Activated CD4-positive, alpha-beta T cell treated with anti-CD3 and anti-CD28 coated beads for 1 hour (primary cell): ENCODE measurements around the gene MCM10.
"Not testable (repeated sequence)": the region's sequence is repeated elsewhere in the genome, so short reads cannot be mapped to it uniquely, and the experiment has no call there.

ENCODE experiments used
- DNase-seq: peaks from one replicate; pipeline ENCODE4 v3.0.0-alpha.2; 2020

MCM10 gene

DNA sequence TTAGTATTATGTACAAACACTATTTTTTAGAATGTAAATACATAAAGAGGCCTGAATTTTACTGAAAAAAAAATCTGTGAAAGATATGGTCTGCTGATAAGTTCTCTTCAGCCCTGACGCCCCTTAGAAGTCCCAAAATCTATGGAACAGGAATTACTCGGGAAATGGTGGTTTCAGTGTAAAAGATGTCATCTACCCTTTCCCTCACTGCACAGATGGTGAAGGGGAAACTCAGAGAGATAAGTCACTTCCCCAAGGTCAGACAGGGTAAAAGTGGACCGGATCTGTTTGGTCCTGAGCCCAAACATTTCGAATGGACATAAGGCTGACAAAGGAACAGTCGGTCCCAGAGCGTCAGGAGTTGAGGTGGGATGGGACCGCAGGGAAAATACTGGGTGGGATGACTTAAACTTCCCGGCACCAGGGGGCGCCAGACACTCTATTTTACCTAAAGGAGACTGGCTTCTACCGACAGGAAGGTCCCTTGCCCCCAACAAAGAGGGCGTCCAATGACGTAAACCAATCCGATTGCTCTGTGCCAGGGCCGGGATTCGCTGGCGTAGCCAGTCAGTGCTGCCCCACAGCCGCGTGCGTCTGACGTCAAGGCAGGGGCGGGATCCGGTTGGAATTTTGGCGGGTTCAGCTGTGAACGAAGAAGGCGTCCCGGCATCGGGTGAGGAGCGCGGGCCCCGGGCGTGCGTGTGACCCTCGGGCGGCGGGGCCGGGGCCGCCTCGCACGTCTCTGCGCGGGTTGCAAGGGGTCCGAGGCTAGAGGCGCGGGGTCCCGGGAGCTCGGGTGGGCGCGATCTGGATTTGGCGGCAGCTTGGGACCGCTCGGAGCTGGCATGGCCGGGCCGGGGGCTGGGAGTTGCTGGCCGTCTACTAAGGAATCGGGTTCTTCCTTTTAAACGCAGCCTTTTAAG, at the start of gene MCM10:
MCM10 (plus strand) TSS at position 625 of the 923 bp plus-strand sequence. CDS start 2,645 bp downstream, outside the sequence.
- peak; percentile 93 for DNase-seq

DNA sequence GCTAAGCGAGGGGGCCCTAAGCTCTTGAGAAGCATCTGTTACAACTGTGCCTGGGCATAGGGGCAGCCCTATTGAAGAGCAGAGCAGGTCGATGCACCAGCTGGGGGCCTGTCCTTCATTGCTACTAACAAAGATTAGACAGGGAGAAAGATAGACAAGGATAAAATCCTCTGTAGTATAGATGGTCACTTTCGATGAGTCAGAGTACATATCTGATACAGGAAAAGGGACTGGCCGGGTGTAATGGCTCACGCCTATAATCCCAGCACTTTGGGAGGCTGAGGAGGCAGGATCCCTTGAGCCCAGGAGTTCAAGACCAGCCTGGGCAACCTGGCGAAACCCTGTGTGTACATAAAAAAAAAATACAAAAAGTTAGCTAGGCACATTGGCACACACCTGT, 47.8 kb upstream of the MCM10 start:
- DNase-seq, result no peak

DNA sequence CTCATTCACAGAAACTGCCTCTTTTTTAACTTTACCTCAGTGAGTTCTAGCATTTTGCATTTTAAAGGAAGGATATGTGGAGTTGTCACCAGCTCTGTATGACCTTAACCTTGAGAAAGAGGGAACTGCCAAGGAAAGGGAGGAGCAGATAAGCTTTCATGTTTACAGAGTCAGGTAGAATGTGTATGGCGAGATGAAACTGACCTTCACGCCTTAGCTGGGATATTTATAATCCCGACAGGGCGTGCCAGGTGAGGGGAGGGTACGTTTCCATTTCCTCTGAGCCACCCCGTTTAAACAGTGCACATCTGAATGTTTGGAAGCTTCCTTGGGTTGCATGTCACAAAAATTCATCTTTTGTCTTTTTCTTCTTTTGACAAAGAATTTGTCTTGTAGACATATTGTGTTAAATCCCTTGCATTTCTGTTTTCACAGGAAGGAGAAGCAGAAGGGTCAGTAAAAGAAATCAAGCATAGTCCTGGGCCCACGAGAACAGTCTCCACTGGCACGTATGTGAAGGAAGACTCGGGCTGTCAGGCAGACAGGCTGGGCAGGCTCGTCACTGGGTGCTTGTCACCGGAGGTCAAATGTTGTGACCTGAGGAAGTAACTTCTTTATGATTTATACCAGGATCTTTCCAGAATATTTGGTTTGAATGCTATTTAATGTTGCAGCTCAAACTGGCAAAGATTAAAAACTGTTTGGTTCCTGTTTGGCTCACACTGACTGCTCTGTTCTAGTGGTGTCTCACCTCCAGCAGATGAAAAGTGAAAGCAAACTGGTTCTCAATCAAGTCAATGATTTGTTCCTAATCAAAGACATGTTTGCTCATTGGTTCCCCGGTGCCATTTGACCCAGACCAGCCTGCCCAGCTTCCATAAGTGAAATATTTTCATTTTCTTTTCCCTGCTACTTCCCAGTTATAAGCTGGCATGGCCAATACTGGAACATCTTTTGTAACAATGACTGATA, 45.2 kb upstream of the MCM10 start:
- DNase-seq, result no peak

DNA sequence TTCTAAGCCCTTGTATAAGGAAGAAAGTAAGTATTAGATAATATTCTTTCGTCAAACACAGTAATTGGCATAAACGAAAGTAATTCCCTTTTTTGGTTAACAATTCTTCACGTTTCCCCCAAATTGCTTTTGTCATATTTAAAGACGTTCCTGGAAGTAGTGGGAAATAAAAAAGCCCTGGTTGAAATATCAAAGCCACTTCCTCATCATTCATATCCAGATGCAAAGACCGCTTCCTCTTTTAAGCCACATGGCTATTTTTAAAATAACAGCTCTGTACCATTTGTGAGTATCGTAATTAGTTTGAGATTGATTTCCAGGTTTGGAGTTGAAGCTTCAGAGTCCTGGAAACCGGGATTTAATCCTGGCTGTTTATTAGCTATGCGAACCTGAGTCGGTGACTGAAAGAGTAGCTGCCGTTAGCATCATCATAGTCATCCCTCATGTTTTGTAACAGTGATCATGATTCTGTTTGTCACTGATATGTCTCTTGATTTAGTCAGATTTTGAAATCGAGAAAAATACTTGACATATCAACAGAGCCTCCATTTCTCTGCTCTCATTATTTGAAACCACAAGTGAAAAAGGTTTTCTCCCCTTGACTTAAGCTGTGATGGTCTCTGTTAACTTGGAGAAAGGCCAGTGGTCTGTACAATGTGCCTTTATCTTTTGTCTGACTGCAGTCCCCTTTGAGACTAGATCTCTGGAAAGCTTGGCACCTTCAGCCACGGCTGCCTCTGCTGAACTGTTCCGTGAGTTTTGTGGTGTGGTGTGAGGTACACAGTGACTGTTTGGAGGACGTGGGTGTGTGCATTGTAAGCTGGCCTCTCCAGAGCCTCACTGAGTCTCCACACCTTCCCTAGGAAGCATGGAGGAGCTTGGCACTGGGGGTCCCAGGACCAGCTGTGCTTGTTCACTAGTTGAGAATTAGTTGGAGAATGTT, 43.2 kb upstream of the MCM10 start:
- no peak for DNase-seq

DNA sequence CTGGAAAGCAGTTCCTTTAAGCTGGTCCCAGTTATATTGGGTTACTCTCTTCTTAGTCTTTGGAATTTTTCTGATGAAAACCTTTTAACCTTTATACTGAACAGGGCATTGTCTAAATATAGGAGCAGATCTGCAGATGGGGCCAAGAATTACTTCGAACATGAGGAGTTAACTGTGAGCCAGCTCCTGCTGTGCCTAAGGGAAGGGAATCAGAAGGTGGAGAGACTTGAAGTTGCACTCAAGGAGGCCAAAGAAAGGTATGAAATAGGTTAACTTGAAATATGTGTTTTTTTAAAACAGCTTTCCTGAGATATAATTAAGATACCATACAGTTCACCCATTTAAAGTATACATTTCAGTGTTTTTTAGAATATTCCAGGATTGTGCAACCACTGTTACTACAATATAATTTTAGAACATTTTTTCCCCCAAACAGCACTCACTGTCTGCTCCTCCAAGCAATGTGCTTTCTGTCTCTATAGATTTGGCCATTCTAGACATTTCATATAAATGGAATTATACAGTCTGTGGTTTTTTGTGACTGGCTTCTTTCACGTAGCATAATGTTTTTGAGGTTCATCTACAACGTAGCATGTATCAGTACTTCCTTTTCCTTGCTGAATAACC, 42.5 kb upstream of the MCM10 start:
- DNase-seq, result no peak

DNA sequence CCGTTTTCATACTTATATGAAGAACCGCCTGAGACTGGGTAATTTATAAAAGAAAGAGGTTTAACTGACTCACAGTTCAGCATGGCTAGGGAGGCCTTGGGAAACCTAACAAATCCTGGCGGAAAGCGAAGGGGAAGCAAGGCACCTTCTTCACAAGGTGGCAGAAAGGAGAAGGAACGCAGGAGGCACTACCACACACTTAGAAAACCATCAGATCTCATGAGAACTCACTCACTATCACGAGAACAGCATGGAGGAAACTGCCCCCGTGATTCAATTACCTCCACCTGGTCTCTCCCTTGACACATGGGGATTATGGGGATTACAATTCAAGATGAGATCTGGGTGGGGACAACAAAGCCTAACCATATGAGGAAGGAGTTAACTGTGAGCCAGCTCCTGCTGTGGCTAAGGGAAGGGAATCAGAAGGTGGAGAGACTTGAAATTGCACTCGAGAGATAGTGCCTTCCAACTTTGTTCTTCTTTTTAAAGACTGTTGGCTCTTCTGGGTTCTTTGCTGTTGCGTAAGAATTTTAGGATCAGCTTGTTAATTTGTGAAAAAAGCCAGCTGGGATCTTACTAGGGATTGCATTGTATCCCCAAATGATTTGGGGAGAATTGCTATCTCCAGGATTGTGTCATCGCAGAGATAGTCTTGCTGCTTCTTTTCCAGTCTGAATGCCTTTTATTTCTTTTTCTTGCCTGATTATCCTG, 40.4 kb upstream of the MCM10 start:
- no peak for DNase-seq

DNA sequence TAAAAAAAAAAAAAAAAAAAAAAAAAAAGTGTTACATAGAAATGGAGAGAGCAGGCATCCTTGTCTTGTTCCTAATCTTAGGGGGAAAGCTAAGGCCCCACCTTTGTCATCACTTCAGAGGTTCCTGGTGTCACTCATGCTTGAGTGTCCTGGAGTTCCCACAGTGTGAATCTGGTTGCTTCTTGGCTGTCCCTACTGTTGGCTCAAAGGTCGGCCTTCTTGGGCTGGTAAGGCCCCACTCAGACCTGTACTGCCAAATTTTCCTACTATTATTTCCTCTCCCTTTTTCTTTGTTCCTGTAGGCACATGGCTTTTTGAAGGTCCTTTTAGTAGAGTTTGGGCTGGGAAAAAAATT, 39.9 kb upstream of the MCM10 start:
- no peak for DNase-seq

DNA sequence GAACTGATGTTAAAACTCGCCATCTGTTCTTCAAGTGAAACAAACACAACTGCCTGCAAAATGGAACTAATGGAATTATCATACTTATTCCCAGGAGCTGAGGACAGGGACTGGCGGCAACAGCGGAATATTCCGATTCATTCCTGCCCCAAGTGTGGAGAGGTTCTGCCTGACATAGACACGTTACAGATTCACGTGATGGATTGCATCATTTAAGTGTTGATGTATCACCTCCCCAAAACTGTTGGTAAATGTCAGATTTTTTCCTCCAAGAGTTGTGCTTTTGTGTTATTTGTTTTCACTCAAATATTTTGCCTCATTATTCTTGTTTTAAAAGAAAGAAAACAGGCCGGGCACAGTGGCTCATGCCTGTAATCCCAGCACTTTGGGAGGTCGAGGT, 24.7 kb upstream of the MCM10 start:
- DNase-seq, result no peak

DNA sequence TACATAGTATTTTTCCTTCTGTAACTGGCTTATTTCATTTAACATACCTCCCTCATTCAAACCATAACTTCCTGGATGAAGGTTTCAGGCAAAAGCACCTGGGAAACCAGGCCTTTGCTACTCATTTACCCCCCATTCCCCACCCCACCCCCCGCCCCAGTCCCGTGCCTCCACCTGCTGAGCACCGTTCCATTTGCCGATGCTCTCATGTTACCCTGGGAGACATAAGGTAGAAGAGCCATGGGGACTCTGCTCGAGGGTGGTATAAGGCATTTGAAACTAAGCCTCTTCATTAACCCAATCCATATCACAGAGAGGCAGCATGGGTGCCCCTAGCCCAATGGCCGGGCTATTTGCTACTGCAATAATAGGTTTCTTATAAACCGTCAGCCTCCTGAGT, 22.2 kb upstream of the MCM10 start:
- no peak for DNase-seq

DNA sequence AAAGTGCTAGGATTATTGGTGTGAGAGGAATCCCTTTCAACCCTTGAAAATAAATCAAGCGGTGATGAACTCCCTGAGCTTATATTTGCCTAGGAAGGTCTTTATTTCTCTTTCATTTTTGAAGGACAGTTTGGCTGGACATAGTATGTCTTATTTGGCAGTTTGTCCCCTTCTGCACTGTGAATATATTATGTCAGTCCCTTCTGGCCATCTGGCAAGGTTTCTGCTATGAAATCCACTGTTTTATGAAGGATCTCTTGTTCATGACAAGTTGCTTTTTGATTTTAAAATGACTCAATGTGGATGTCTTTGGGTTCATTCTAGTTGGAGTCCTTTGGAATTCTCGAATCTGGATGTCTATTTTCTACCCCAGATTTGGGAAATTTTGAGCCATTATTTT, 21.7 kb upstream of the MCM10 start:
- no peak for DNase-seq

DNA sequence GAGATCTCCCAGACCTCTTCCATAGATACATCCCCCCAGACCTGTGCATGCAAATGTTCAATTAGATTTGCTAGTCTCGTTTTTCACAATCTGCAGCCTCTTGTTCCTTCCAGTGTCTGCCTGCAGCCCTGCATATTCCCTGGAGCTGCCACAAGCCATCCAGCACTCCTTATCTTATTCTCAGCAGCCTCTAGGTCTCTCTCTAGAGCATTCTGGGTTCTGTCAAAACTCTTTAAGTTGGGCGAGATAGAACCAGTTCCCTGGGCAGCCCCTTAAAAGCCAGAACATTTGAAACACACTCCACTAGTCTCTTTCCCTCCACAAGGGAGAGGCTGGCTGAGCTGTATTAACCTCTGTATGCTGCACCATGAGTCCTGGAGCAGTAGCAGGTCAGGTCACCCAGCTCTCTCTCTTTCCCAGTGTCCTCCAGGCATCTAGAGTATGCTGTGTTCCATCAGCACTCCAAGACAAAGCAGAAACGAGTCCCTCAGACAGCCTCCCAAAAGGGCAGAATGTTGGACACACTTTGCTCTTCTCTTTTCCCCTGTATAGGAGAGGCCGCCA, 20.6 kb upstream of the MCM10 start:
- DNase-seq, result no peak

DNA sequence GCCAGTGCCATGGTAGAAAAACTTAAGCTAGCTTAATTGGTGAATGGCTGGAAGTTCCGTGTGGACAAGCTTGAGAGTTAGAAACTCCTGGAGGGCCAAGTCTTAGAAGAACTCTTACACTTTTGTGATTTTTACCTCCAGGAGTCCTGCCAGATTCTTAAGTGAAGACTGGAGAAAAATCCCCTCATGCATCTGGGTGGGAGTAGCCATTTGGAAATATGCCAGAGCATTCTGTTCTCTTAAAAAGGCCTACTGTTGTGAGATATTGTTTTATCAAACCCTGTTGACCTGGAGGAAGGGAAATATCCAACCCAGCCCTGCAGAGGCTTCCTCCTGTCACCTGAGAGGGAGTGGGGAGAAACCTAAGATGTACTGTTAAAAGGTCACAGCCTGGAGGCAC, 17.6 kb upstream of the MCM10 start:
- no peak for DNase-seq

DNA sequence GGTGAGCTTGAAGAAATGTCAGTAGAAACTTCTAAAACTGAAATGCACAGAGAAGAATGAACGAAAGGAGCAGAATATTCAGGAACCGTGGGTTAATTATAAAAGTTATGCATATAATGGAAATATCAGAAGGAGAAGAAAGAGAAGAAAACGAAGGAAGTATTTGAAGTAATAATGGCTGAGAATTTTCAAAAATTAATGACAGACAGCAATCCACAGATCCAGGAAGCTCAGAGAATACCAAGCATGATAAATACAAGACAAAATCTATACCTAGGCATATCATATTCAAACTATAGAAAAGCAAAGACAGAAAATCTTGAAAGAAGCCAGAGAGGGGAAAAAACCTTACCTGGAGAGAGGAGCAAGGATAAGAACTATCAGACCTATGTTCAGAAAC, 16.5 kb upstream of the MCM10 start:
- DNase-seq, result no peak

DNA sequence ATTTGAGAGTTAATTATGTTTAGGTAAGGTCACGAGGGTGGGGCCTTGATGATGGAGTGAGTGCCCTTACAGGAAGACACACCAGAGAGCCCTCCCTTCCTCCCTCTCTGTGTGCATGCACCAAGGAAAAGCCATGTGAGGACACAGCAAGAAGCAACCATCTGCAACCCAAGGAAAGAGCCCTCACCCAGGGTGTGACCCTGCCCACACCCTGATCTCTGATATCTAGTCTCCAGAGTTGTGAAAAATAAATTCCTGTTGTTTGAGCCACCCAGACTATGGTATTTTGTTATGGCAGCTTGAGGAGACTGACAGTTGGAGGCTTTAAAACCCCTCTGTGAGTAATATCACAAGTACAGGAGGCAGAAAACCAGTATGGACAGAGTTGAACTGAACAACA, 15.0 kb upstream of the MCM10 start:
- no peak for DNase-seq

DNA sequence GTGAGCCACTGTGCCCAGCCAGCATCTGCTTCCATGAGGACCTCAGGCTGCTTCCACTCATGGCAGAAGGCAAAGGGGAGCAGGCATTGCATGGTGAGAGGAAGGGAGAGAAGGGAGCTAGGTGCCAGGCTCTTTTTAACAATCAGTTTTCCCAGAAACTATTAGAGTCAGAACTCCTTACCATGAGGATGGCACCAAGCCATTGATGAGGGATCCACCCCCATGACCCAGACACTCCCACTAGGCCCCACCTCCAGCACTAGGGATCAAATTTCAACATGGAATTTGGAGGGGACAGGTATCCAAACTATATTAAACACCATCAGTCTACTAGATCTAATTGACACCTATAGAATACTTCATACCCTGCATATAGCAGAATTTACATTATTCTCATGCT, 14.2 kb upstream of the MCM10 start:
- no peak for DNase-seq

DNA sequence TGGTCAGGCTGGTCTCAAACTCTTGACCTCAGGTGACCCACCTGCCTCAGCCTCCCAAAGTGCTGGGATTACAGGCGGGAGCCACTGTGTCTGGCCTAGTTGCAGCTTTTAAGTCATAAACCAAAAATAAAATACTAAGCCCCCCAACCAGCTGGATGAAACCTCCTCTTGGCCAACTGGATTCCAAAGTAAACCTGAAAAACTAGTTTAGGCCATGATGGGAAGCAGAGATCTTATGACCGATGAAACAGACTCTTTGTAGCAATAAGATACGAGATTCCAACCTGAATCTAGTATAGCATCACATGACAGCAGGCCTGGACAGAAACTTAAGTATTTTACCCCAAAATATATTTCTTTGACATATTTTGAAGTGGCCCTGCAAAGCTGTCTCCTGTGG, 9.1 kb upstream of the MCM10 start:
- no peak for DNase-seq

DNA sequence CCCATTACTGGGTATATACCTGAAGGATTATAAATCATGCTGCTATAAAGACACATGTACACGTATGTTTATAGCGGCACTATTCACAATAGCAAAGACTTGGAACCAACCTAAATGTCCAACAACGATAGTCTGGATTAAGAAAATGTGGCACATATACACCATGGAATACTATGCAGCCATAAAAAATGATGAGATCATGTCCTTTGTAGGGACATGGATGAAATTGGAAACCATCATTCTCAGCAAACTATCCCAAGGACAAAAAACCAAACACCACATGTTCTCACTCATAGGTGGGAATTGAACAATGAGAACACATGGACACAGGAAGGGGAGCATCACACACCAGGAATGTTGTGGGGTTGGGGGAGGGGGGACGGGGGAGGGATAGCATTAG, 5.5 kb upstream of the MCM10 start:
- DNase-seq, result not testable (repeated sequence)

DNA sequence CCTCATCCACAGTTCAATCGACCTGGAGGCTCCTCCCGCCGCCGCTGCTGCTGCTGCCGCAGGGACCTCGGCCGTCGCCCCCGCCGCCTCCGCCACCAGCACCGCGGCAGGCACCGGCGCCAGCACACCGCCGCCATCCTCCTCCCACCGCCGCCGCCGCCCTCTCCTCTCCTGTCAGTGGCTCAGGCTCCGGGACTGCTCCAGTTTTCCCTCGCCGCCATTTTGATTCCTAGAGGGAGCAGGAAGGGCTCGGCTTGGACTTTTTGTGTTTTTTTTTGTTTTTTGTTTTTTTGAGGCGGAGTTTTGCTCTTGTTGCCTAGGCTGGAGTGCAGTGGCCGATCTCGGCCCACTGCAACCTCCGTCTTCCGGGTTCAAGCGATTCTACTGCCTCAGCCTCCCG, 3.0 kb upstream of the MCM10 start:
- no peak for DNase-seq

DNA sequence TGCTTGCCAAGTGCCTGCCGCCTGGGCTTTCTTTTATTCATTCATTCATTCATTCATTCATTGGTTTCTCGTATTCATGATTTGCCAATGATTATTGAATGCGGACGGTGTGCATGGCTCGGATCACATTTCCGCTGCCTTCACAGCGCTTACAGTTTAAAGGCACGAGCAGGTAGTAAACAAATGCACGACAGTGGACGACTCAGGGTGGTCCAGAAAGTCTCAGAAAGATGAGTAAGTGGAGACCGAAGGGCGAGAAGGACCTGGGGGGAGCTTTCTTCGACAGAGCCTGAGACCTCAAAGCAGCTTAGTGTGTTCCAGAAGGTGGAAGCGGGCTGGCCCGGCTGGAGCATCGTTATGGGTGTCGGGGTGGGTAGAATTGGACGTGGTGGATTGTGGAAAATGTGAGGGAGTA, 506 bp downstream of the MCM10 start:
- no peak for DNase-seq

DNA sequence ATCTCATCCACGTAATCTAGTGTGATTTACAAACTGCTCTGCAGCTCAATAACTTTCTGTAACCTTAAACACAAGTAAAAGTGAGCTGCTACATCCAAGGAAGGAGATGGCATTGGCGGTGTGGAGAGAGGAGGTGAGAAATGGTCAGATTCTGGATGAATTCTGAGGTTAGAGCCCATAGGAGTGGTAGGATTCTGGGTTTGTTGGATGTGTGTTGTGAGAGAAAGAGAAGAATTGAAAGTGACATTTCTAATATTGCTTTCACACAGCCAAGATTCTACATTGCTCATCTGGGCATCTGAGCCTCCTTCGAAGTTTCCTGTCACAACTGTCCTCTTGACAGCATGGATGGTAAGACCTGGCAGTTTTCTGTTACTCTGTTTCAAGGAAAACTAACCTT, 2.5 kb downstream of the MCM10 start:
- no peak for DNase-seq

DNA sequence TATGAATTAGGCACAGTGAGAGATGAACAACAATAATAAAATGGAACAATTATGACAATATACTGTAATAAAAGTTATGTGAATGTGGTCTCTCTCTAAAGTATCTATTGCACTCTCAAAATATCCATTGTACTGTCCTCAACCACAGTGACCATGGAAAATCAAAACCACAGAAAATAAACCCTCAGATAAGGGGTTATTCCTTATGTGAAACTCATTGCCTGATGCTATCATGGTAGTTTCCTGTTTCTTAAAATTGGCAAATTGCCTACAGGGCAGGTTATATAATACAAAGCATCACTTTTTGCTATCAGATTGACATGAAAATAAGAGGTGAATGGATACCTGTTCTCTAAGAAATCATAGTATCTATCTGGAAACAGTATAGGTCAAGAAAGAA, 3.8 kb downstream of the MCM10 start:
- DNase-seq, result no peak
